ENCODE data around the gene GABBR1.

- TF ChIP-seq CTCF (IDR thresholded peaks at IDR 0.05) (no peak), POLR2A (IDR thresholded peaks at IDR 0.05) (no peak), EP300 (IDR thresholded peaks at IDR 0.05; ENCODE audit: low read depth) (no peak)
These were observed 101.3 kb downstream of the GABBR1 start for GRCh38 chr6:29531668-29532067.
